HTR-8/SVneo (cell line): ENCODE data around the gene AGTRAP.

Experiments used
- DNase-seq: peaks from one replicate; pipeline ENCODE4 v3.0.0; 2011; ENCODE audit warnings: low spot score, mixed read lengths; ENCODE audit not compliant: insufficient read length
- FAIRE-seq: peaks from 2 replicates; lab custom pipeline; 2011; peaks lifted over from hg19 to GRCh38; lab: Jason Lieb, UNC

The AGTRAP gene

DNA sequence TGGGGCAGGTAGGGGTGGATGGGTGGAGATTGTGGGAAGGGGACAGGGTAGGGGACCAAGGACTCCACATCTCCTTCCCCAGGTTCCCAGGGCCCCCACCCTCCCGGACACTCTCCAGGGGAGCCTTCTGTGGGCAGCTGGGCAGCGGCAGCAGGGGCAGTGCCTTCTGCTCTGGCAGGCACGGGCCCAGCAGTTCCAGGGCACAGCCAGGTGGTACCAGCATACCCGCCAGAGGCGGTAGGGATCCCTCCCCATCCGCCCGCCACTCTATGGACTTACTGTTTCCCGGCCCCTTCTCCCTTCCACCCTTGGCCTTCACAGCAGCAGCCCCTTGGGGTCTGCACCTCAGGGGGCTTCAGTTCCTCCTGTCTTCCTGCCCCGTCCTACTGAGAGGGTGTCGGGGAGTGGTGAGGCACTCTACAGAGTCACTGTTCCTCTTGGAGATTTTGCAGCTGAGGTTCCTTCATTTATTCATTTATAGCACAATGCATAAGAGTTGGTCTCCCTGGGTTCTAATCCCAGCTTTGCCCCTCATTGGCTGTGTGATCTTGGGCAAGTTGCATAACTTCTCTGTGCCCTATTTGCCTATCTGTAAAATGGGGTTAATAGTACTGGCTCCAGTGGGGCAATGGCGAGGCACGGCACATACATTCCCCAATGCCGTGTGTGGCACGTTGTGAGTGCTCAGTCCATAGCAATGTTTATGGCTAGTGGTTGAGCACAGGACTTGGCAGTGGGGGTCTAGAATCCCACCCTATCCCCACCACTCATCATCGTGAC lies 43.1 kb downstream of the AGTRAP start:
- FAIRE-seq (no peak), DNase-seq (no peak)

- DNase-seq, result no peak
- no peak for FAIRE-seq
Observed at GRCh38 chr1:11779715-11780379, 43.9 kb downstream of the AGTRAP start.

GRCh38 chr1:11780380-11781147 lies 44.6 kb downstream of the AGTRAP start:
- no peak for FAIRE-seq
- no peak for DNase-seq

DNA sequence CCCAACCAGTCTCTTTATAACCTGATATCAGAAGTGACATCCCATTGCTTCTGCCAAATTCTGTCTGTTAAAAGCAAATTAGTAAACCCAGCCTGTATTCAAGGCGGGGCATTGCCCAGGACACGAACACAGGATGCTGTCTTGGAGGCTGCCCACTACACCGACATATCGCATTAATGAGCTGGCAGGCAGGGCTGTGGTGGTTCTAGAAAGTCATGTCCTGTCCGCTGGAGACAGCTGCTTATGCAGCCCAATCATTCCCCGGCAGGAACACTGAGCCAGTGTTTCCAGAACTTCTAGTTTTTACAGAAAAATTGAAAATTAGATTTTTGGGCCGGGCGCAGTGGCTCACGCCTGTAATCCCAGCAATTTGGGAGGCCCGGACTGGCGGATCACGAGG lies 45.4 kb downstream of the AGTRAP start:
- FAIRE-seq (no peak), DNase-seq (no peak)

GRCh38 chr1:11782127-11782708 lies 46.3 kb downstream of the AGTRAP start:
- DNase-seq, result no peak
- no peak for FAIRE-seq

GRCh38 chr1:11783556-11783955 lies 47.6 kb downstream of the AGTRAP start:
- FAIRE-seq, result no peak
- DNase-seq, result no peak

DNA sequence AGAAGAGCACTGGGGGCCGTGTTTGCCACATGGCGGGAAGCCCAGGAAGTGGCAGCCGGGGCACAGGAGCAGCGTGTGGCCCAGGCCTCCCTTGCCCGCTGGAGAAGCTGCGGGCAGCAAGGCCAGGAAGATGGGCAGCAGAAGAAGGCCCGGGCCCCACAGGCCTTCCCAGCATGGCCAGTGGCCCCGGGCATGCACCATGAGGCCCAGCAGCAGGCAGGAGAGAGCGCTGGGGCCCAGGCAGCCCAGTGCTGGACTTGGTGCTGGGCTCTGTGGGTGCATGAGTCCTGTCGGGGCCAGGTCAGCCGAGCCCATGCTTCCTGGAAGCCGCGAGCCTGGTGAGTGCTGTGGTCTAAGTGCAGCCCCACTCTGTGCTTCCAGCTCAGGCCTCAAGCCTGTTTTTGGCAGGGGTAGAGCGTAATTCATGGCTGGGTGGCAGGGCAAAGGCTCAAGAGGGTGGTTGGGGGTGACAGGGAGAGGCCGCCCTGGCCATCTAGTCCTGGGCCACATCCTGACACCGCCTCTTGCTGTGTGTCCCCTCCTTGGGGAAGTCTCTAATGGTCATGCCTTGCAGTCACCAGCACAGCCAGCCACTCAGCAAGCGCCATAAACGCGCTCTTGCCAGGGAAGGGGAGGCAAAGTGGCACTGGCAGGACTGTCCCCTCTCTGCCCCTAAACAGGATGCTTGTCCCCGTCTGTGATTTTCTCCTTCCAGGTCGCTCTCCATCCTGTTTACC lies 48.5 kb downstream of the AGTRAP start:
- FAIRE-seq (no peak), DNase-seq (no peak)

- no peak for FAIRE-seq
- DNase-seq, result peak; percentile 66
Observed at GRCh38 chr1:11784993-11785769, 49.2 kb downstream of the AGTRAP start.

DNA sequence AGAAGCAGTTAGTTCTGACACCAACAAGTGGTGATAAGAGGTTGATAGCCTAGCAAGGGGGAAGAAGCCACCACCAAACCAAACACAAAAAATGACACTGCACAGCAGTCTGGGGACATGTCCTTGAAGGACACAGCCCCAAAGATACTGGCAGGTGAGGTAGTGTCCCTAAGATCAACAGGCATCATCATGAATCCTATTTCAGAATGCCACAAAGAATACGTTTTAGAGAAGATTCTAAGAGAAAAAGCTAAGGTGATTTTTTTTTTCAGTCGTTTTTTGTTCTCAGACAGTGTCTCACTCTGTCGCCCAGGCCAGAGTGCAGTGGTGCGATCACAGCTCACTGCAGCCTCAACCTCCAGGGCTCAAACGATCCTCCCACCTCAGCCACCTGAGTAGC lies 50.2 kb downstream of the AGTRAP start:
- DNase-seq (no peak), FAIRE-seq (no peak)

- FAIRE-seq (no peak), DNase-seq (no peak)
Observed at GRCh38 chr1:11787251-11787803, 51.4 kb downstream of the AGTRAP start.

DNA sequence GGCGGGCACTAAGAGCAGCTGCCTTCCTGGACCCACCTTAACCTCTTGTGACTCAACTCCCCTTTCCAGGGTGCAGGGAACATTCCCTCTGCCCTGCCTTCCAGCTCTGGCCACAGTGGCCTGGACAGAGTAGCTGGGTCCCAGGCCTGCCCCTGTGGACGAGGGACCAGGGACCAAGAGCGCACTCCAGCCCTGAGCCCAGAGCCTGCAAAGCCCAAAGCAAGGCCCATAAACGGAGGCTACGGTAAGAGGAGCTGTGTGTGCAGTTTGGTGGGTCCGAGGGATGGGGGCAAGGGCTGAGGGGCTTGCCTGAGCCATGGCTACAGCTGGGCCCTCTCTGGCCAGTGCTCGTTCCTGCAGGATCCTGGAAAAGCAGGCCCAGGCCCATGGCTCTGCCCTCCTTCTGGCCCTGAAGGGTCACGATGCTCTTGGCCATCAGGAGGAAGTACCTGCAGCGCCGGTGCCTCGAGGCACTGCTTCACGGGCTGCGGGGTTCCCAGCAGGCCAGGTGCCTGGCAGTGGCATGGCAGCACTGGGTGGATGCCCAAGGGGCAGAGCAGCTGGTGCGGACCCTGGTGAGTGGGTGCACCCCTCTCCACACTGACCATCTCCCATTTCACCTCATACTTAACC lies 52.0 kb downstream of the AGTRAP start:
- DNase-seq (no peak), FAIRE-seq (no peak)

DNA sequence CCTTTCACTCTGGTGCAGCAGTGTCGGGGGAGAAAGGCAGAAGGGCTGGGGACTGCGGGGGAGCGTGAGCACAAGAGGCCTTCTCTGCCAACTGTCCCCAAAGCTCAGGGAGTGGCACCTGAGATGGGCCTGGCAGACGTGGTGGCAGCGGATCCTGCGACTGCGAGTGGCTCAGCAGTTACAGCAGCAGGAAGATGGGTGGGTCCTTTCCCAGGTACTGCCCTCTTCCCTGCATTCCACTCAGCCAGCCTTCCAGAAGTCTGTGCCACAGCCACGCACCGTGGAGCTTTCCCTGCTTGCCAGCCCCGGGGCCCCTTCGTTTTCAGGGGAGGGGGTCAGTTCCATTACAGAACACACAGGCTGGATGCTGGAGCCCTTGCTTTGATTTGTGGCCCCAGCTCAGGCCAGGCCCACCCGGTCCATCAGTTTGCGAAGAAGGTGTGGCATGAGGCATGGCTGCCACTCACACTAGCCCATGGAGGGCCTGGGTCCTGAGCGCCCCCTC lies 52.7 kb downstream of the AGTRAP start:
- FAIRE-seq (no peak), DNase-seq (no peak)

GRCh38 chr1:11789126-11790067 lies 53.5 kb downstream of the AGTRAP start:
- no peak for DNase-seq
- FAIRE-seq, result no peak

DNA sequence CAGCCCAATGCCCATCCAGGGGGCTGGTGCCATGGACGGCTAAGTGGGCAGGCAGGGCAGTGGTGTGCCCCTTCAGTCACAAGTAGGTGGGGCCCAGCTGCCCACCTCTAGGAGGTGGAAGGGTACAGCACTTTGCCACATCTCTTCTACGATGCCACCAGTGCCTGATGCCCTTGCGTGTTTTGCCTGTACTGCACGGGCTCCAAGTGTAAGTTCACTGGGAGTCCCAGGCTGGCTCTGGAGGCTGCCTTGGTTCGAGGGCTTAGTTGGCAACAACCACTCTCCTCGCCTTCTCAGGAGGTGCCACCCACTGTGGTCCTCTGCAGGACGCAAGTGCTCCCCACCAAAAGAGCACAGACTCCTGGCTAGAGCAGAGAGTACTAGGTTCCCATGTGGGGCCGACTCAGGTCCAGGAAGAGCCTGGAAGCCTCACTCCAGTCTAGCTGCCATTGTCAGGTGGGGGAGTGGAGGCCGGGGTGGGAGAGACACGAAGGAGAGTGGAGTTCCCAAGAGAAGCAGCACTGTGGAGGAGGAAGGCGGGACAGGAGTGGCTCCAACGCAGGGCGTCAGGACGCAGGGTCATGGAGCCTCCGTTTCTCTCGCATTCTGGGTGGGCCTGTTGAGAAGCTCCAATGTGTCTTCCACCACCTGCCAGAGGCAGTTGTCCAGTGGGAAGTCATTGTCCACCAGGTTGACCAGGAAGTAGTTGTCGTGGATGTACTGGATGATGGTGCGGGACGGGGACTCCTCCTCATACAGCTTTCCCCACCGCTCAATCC lies 54.4 kb downstream of the AGTRAP start:
- FAIRE-seq (no peak), DNase-seq (no peak)

GRCh38 chr1:11790880-11791715 lies 55.2 kb downstream of the AGTRAP start:
- DNase-seq, result no peak
- FAIRE-seq, result no peak

DNA sequence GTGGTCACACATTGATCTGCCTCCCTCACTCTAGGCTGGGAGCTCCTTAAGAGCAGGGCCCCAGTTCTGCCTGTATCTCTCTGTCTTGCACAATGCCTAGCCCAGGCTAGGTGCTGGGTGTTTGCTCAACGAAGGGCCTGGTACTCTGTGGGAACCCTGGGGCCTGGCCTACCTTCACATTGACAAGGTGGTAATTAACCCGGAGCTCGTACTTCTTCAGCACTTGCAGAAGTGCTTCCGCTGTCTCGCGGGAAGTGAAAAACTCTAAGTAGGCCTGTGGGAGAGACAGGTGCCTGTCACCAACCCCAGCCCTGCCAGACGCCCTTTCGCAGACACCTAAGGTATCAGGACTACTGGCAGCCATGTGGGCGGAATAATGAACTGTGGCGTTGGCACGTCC lies 56.2 kb downstream of the AGTRAP start:
- DNase-seq (no peak), FAIRE-seq (no peak)
